ENCODE measurements around the gene GRHL1.

The GRHL1 gene

GRCh38 chr2:10041711-10042110 lies 90.2 kb downstream of the GRHL1 start:
- no peaks in the 10 kb centered on the region for H3K79me2 ChIP-seq (ENCODE audit: insufficient read depth, low read length)
- H3K9ac ChIP-seq (ENCODE audit: low read length), result no peak overlapping the region
- TF ChIP-seq EZH2phosphoT487 (conservative IDR thresholded peaks at IDR 0.05; ENCODE audit: low read length) (no peak), CTCF (IDR thresholded peaks at IDR 0.05; ENCODE audit: insufficient read depth, low read length, poor library complexity, severe bottlenecking) (no peak)
- no peaks in the 10 kb centered on the region for H4K20me1 ChIP-seq (ENCODE audit: low read depth, low read length)
- no peaks in the 10 kb centered on the region for H3F3A ChIP-seq (ENCODE audit: insufficient read depth)
- no peak overlapping the region for H3K4me2 ChIP-seq (ENCODE audit: low read depth, low read length, poor library complexity, severe bottlenecking)
- no peak overlapping the region for H3K27ac ChIP-seq (ENCODE audit: low read depth, low read length)
- H3K36me3 ChIP-seq (ENCODE audit: low read length), result no peaks in the 10 kb centered on the region
- H2AFZ ChIP-seq (ENCODE audit: low read depth, low read length, severe bottlenecking), result no peak overlapping the region
- H3K9me2 ChIP-seq (replicated peaks; ENCODE audit: insufficient read depth, low read length), result no peaks in the 10 kb centered on the region
- H3K27me3 ChIP-seq (ENCODE audit: low read length), result no peaks in the 10 kb centered on the region
- no peaks in the 10 kb centered on the region for H3K9me3 ChIP-seq (ENCODE audit: insufficient read depth, low read length)
- H3K4me3 ChIP-seq (ENCODE audit: insufficient read depth, low read length, poor library complexity, severe bottlenecking), result no peak overlapping the region

- no peaks in the 10 kb centered on the region for H3K36me3 ChIP-seq (ENCODE audit: low read length)
- no peak overlapping the region for H2AFZ ChIP-seq (ENCODE audit: low read depth, low read length, severe bottlenecking)
- TF ChIP-seq CTCF (IDR thresholded peaks at IDR 0.05; ENCODE audit: insufficient read depth, low read length, poor library complexity, severe bottlenecking), result no peak
- H3K27me3 ChIP-seq (ENCODE audit: low read length), result no peaks in the 10 kb centered on the region
- no peak overlapping the region for H3K4me2 ChIP-seq (ENCODE audit: low read depth, low read length, poor library complexity, severe bottlenecking)
- no peaks in the 10 kb centered on the region for H3K79me2 ChIP-seq (ENCODE audit: insufficient read depth, low read length)
- no peaks in the 10 kb centered on the region for H4K20me1 ChIP-seq (ENCODE audit: low read depth, low read length)
- no peak overlapping the region for H3K9ac ChIP-seq (ENCODE audit: low read length)
- no peaks in the 10 kb centered on the region for H3F3A ChIP-seq (ENCODE audit: insufficient read depth)
- H3K4me3 ChIP-seq (ENCODE audit: insufficient read depth, low read length, poor library complexity, severe bottlenecking), result no peak overlapping the region
- H3K27ac ChIP-seq (ENCODE audit: low read depth, low read length), result no peak overlapping the region
- no peaks in the 10 kb centered on the region for H3K9me2 ChIP-seq (replicated peaks; ENCODE audit: insufficient read depth, low read length)
- H3K9me3 ChIP-seq (ENCODE audit: insufficient read depth, low read length), result no peaks in the 10 kb centered on the region
These were observed 91.0 kb downstream of the GRHL1 start for GRCh38 chr2:10042301-10043161.

GRCh38 chr2:10043256-10043905 lies 91.9 kb downstream of the GRHL1 start, which contains the start of gene KLF11:
Gene KLF11 (plus strand): TSS chr2:10043550. CDS start chr2:10043717, 167 bp downstream.
- Histone ChIP-seq H3K27ac (ENCODE audit: low read depth, low read length) (no peak within 1 kb of the TSS), H3K79me2 (ENCODE audit: insufficient read depth, low read length) (no peaks in the 10 kb centered on the region), H3K9me3 (ENCODE audit: insufficient read depth, low read length) (no peaks in the 10 kb centered on the region), H3K9ac (ENCODE audit: low read length) (no peak within 1 kb of the TSS), H2AFZ (ENCODE audit: low read depth, low read length, severe bottlenecking) (no peak within 1 kb of the TSS), H3K4me2 (ENCODE audit: low read depth, low read length, poor library complexity, severe bottlenecking) (no peak within 1 kb of the TSS), H3K4me3 (ENCODE audit: insufficient read depth, low read length, poor library complexity, severe bottlenecking) (no peak within 1 kb of the TSS), H3K36me3 (ENCODE audit: low read length) (no peaks in the 10 kb centered on the region), H3K9me2 (replicated peaks; ENCODE audit: insufficient read depth, low read length) (no peaks in the 10 kb centered on the region), H4K20me1 (ENCODE audit: low read depth, low read length) (no peaks in the 10 kb centered on the region), H3F3A (ENCODE audit: insufficient read depth) (no peaks in the 10 kb centered on the region), H3K27me3 (ENCODE audit: low read length) (no peaks in the 10 kb centered on the region)
- TF ChIP-seq EZH2phosphoT487 (conservative IDR thresholded peaks at IDR 0.05; ENCODE audit: low read length) (no peak), CTCF (IDR thresholded peaks at IDR 0.05; ENCODE audit: insufficient read depth, low read length, poor library complexity, severe bottlenecking) (no peak)

Measured in SU-DHL-6 (cell line).